GM20431 (cell line): ENCODE data around the gene FAM120A.

Experiments used
- in situ Hi-C: fragments of 300-500 bp; cut with MseI, MboI; formaldehyde crosslinking; loops from one replicate; pipeline ENCODE4 v1.15.0; 2020; ENCODE audit warnings: low sequenced_read_pairs; ENCODE audit not compliant: unreplicated experiment

FAM120A gene

DNA sequence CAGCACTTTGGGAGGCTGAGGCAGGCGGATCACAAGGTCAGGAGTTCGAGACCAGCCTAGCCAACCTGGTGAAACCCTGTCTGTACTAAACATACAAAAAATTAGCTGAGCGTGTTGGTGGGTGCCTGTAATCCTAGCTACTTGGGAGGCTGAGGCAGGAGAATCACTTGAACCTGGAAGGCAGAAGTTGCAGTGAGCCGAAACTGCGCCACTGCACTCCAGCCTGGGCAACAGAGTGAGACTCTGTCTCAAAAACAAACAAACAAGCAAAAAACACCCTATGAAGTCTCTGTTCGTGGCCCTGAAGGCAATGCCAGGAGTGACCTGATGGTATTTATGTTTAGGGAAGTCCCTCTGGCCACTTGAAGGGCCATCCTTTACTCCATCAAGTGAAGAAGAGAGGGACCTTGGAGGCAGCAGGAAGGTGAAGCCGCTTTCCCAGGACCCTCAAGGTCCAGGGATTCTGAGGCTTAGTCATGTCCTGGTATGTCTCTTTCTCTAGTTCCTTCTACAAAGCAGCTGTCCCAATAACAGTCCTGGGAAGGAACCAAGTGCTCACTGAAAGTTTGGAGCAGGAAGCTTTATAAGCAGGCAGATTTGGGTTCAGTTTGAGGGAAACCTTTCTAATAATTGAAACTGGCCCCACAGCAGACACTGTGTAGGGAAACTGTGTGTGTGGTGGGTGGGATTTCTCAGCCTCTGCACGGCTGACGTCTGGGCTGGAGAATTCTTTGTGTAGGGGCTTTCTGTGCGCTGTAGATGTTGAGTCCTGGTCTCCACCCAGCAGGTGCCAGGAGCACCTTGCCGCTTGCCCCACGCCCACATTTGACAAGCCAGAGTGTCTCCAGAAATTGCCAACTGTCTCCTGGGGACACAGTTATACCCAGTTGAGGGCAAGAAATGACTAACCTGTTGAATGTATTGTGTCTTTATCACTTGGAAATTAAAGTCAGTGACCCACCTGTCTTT lies 137.4 kb downstream of the FAM120A start:
- in situ Hi-C loops = no loop called here

DNA sequence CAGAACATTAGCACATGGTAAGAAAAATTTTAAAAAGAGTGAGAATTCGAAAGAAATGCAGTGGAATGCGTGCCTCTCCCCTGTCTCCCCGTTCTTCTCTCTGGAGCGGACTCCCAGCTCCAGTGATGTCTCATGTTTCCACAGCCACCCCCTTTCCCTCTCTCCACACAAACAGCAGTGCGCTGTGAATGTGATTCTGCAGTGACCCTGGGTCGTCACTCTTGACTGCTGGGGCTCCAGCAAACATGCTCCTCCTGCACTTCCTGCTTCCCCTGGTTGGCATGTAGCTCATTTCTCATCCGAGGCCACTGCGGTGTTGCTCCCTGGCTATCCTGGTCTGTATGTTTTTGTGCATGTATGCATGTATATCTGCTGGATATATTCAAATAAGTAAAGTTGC lies 138.2 kb downstream of the FAM120A start:
- in situ Hi-C loops = no loop called here

DNA sequence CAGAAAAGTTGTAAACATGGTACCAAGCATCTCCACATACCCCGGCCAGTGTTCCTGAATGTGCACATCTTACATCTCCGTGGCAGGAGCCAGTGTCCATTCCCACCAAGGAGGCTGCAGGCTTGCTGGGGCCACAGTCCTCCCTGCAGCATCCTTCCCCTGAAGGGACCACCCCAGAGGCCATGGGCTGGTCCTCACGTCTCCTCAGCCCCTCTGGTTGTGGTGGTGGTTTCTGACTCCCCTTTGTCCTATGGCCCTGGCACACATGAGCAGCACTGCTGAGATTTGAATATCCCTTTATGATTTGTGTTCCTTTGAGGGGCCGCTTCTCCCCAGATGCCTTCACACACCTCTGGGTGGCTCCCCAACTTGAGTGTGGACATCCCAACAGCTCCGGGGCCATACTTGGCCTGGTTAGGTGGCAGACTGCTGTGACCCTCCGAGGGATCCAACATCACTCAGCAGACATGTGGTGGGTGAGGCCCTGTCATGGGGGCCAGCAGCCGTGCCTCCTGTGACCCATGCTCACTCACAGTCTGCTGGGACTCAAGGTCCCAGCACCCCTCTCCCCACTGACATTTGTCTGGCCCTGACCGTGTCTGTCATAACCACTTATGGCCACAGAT lies 139.2 kb downstream of the FAM120A start:
- in situ Hi-C loops = no loop called here

GRCh38 chr9:93591301-93592007 lies 140.0 kb downstream of the FAM120A start:
- in situ Hi-C loops = no loop called here

GRCh38 chr9:93592008-93592642 lies 140.6 kb downstream of the FAM120A start:
- in situ Hi-C loops = no loop called here

GRCh38 chr9:93592643-93593021 lies 141.1 kb downstream of the FAM120A start:
- in situ Hi-C loops = no loop called here

DNA sequence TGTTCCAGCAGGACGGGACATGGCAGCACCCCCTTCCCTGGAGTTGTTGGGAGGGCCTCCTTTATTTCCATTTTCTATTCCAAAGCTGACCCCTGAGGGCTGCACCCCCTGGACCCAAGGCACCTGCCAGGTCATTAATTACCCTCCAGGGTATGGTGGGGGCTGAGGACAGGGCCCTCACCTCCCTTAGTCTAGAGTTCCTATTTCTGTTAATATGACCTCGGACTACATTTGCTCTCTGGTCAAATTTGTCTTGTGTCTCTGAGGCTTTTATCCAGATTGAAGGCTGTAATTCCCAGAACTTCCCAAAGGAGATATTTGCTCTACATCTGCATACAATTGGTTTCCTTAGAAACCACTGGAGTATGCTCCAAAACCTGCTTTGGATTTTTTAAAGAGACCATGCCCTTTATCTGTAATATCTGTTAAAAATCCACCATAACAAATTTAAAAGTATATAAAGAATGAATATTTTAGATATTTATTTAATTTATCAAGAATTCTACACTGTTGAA lies 141.7 kb downstream of the FAM120A start:
- in situ Hi-C loops = no loop called here

DNA sequence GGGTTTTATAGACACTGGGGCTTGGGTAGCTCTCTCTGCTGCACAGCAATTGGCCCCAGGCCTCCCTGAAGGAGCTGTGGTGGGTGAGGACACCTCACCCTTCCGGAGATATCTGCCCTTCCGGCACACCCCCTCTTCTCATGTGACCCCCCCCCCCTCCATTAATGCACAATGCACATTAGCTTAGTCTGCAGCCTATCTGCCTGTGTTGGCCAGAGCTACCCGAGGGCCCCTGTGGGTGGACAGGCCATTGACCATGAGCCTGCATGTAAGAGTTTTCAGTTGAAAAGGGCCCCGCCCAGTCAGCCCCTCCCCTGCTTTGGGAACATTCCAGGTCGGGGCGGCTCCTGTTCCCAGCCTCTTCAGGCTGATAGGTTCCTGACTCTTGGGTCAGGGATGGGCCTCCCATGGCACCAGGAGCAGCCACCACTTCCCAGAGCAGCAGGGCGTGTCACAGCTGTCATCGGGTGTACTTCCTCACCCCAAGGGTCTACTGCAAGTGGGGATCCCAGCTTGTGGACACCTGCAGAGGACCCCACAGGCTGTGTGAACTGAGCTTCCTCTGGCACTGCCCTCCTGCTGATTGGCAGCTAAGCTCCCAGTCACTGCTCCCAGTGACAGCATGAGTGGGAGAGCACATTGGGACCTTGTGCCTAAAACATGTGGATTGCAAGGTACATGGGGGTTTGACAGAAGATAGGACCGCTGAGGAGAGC lies 142.7 kb downstream of the FAM120A start:
- in situ Hi-C loops = no loop called here

GRCh38 chr9:93595461-93595860 lies 144.0 kb downstream of the FAM120A start:
- in situ Hi-C loops = no loop called here

GRCh38 chr9:93595861-93596365 lies 144.4 kb downstream of the FAM120A start:
- in situ Hi-C loops = no loop called here

GRCh38 chr9:93596399-93596798 lies 144.9 kb downstream of the FAM120A start:
- in situ Hi-C loops = no loop called here

- in situ Hi-C loops = no loop called here
Measured at GRCh38 chr9:93597142-93597706, 145.7 kb downstream of the FAM120A start.

GRCh38 chr9:93597871-93598646 lies 146.6 kb downstream of the FAM120A start:
- in situ Hi-C loops = no loop called here

GRCh38 chr9:93598647-93599241 lies 147.3 kb downstream of the FAM120A start:
- in situ Hi-C loops = no loop called here

GRCh38 chr9:93599571-93600403 lies 148.3 kb downstream of the FAM120A start:
- in situ Hi-C loops = no loop called here

DNA sequence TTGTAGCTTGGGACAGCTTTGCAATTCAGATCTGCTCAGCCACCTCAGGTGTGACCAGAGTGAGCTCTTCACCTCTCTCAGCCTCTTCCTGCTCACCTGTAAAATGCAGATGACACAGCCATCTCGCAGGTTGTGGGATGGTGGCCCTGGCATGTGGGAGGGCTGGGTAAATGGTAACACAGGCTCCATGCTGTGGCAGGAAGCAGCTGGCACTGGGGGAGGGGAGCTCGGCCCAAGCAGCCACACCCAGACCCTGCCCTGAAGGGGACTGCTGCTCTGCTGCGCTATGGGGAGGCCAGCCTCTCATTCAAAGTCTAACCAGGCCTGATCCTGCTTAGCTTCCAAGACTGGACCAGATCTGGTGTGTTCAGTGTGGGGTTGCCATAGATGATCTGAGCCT lies 149.0 kb downstream of the FAM120A start:
- in situ Hi-C loops = no loop called here

GRCh38 chr9:93601063-93601462 lies 149.6 kb downstream of the FAM120A start:
- in situ Hi-C loops = no loop called here
